HG03095 (cell line): Measurements from ENCODE around the gene CBX2.

ENCODE experiments used
- ATAC-seq: cut with Tn5 transposase; IDR thresholded peaks from one replicate; pipeline ENCODE4 v1.9.1; 2021; ENCODE audit warnings: moderate library complexity; ENCODE audit not compliant: unreplicated experiment

The CBX2 gene

DNA sequence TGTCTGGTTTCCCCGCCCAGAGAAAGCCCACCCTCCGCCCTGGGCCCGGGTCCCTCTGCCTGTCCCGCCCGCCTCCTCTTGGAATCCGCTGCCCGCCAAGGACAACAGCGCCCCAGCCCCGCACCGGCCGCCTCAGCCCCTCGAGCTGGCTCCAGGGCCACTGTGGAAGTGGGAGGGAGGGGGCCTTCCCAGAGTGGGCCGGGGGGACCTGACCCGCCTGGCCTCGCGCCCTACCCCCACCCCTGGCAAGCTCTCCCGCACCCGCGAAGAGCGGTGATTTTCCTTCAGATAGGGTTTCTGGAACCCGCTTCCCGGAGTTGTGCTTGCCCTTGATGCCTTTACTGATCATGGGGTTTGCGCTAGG is 21.2 kb downstream of the CBX2 start:
- ATAC-seq, result no peak

DNA sequence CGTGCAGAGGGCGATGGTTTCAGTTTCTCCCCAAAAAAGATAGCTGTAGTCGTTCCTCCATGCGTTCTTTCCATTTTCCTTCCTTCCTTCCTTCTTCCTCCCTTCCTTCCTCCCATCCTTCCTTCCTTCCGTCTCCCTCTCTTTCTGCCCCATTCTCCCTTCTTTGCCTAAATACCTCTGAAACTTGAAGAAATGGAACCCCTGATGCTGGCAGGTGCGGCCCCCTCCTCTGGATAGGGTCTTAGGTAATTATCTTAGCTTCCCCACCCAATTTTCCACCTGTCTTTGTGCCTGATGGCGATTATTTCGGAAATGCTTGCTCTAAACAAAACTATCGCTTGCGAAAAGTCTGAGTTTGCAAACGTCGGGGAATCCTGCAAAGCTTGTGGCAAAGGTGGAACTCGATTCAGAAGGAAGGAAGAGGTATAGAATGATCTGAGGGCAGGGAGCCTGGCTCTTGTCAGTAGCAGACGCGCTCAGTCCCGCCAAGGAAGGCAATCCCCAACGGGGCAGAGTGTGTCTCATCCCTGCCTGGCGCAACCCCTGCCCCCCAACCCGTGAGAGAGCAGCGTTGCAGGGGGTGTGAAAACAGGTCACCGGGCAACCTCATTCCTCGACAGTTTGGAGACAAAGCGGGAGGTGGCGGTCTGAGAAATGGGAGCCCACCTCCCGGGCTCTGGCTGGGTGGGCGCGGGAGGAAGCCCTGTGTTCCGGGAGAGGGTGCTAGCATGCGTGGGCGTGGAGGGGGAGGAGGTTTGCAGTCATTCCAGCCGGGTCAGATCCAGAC is 21.8 kb downstream of the CBX2 start:
- no peak for ATAC-seq

DNA sequence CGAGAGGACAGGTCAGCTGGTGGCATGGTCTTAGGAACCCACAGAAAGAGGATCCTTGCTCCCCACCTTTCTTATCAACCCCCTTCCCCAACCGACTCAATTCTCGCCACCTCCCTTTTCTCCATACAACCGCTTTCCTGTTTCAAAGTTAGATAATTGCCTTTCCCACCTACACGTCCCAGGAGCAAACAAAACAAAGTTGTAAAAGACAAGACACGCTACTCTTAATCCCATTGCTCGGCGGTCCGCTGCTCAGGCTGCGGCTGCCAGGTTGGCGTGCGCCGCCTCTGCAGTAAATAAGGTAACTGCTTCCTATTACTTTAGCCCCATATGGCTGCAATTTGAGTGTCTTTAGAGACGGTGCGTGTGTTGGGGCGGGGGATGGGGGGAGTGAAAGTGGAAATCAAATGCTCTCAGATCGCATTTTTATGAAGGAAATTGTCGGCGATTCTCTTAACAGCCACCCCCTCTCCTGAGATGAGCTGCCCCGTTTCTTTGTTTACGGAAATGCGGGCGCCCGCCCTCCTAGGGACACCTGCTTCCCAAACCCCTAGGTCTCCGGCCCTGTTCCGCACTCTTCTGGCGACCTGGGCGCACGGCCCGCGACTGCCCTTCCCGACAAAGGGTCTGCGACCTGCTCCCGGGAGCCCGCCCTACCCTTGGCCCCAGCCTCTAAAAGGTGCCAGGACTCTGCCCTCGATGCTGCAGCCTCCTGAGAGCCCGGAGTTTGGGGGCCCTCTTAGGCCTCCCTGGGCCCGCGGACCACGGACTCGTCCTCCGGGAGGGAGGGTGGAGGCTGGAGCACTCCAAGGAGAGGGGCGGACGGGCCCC is 22.6 kb downstream of the CBX2 start:
- no peak for ATAC-seq

DNA sequence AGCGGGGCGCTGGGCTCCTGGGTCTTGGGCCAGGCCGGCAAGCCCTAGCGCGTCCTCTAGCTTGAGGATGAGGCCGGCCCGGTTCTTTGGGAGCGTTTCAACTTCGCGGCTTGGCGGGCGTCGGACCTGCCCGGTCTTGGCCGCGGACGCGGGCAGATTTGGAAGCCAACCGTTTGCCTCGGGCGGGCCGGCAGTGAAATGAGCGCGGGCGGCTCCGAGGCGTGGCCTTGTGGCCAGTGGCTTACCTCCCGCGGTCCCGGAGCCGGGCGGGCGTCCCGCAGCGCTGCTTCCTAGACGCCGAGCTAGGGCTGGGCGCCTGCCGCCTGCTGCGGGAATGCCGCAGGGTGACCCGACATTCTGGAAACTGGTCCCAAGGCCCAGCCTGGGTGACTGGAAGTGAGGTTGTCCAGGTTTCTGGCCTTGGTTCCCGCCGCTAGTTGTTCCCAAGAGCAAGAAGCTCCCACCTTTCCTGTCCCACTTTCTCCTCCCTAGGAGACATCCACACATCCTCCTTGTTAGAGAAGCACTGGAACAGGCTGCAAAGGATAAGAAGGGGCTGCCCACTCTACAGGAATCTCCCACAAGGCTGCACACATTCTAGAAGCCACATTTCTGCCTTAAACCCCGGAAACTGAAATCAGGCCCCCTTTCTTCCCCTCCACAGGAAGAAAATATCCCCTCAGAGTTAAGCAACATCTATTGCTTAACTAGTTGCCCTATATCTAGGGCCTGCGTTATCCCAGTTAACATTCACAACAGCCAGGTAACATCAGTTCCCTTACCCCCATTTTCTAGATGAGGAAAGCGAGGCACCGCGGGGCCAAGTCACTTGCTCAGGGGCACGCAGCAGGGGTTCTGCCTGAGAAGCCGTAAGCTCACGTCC is 23.4 kb downstream of the CBX2 start:
- ATAC-seq, result no peak

- no peak for ATAC-seq
Measured at GRCh38 chr17:79802039-79802735, 24.2 kb downstream of the CBX2 start.

DNA sequence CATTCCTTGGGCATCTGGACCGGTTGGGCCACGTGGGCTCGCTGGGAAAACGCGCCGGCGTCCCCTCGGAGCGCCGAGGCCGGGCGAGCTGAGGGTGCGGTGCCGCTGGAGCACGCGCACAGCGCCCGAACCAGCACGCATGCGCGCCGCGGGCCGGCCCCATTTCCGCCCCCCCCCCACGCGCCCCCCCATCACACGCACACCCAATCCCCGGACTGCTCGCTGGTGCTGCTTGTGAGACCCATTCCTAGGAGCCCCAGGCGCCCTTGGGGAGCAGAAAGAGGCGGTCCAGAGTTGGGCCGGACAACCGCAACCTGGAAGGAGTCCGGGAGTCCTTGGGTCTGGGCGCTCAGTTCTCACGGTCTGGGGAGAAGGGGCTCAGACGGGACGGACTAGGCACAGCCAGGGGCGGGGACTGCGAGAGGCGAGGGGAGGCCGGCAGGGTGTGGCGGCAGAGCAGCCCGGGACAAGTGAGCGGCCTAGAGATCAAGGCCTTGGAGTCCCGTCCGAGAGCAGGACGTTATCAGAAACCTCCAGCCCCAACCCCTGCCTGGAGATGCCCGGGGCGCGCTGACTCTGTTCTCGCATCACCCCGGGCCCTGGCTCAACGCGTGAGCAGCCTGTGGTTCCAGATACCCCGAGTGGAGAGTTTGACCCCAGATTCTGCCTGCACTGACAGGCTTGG is 24.9 kb downstream of the CBX2 start:
- no peak for ATAC-seq

DNA sequence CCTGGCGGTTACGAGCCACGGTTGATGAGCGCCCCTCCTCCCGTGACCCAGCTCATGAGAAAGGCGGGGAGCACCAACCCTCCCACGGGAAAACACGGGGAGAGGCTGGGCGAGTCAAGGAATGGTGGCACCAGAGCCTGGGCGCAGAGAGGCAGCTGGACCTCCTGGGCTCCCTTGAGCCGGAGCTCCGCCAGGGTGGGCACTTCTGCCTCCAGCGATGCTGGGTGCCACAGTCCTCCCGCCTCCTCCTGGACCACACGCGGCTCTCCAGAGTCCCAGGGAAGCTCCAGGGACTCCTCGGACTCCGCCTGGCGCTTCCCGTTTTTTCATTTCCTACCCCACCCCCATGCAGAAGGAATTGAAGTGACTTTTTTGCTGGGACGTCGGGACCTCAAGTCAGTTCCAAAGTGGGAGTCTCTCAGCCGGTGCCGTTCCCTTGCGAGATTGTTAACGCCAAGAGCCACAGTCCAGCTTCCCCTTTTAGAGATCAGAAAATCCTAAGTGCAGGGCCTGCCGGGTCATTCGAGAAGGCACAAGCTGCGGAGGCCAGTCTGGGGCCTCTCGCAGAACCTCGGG is 25.6 kb downstream of the CBX2 start:
- no peak for ATAC-seq

DNA sequence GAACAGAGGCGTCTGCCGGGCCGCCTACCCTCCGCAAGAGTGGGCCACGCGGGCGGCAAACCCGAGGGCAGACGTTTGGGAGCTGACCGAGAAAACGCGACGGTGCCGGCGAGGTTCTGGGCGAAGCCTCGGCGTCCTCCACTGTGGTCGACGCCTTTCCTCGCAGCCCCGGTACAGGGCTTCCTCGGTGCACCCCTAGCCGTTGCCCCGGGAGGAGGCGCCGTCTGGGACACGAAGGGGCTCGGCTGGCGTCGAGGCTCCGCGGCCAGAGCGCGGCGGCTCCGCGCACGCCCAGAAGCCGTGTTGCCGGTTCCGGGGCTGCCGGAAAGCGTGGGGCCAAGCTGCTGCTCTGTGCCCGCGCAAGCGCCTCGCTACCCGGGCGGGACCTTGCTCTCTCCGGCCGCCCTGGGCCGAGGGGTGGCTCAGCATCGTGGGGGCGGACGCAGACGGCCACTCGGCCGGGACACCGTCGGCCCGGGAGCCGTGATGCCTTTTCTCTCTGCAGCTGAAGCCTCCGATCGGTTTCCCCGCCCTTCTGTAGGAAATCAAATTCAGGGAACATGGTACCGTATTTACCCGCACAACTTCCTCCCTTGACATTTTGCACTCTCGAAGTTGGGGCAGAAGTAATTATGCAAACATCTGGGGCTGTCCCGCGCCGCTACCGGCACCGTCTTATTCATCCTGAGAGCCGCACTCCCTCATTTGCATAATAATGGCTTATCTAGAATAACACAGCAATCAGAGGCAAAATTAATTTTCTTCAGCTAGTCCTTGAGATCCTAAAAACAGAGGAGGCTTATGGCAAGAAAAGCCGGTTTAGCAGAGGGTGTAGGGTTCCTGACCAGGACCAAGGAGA is 26.3 kb downstream of the CBX2 start:
- peak; percentile 45 for ATAC-seq

GRCh38 chr17:79804856-79805696 is 27.1 kb downstream of the CBX2 start:
- ATAC-seq, result peak; percentile 11

DNA sequence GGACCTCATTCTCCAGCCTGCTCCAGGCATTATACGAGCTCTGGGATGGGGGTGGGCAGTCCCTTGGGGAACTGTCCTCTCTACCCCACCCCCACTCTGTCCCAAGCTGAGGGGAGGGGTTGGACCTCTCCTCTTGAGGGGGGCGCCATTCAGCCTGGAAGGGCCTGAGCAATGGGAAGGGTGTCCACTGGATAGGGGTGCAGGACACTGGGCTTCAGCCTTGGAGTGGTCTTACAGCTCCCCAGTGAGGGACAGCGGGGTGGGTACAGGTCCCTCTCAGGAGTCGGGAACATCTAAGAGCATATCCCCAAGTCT is 28.5 kb downstream of the CBX2 start:
- ATAC-seq, result no peak

- no peak for ATAC-seq
Measured at GRCh38 chr17:79806863-79807720, 29.1 kb downstream of the CBX2 start.

GRCh38 chr17:79808763-79809529 is 31.0 kb downstream of the CBX2 start:
- ATAC-seq, result no peak

- no peak for ATAC-seq
Measured at GRCh38 chr17:79809530-79810129, 31.7 kb downstream of the CBX2 start.

GRCh38 chr17:79810130-79811010 is 32.4 kb downstream of the CBX2 start:
- ATAC-seq, result peak; percentile 68
